Colonic mucosa (tissue), 4 donors: Measurements from ENCODE around the gene FARS2. TPM values are rescaled to one million over a fixed set of nuclear protein-coding genes. Genes with fewer than 3 reads are reported as not detected.
"Not testable (repeated sequence)": the region's sequence is repeated elsewhere in the genome, so short reads cannot be mapped to it uniquely, and the experiment has no call there.

Experiments
- DNase-seq: peaks from one replicate; pipeline ENCODE4 v3.0.0-alpha.2; 2020
- H3K27ac ChIP-seq: fragments of 200-600 bp; one replicate; pipeline ENCODE4 v1.8.0; 2021
- H3K27me3 ChIP-seq: fragments of 200-600 bp; one replicate; pipeline ENCODE4 v1.8.0; 2021
- H3K36me3 ChIP-seq: fragments of 200-600 bp; one replicate; pipeline ENCODE4 v1.8.0; 2021
- H3K4me1 ChIP-seq: fragments of 200-600 bp; one replicate; pipeline ENCODE4 v1.8.0; 2021; ENCODE audit warnings: mild to moderate bottlenecking
- H3K4me3 ChIP-seq: fragments of 200-600 bp; one replicate; pipeline ENCODE4 v1.8.0; 2021
- H3K9ac ChIP-seq, 2 donors: one replicate each; pipeline ENCODE4 v1.7.0; 2013; ENCODE audit warnings: control low read depth in 2 of 2, low read depth in 2 of 2, low read length in 2 of 2
- H3K9me3 ChIP-seq: fragments of 200-600 bp; one replicate; pipeline ENCODE4 v1.8.0; 2021
- intact Hi-C: fragments of 100-400 bp; cut with DNase I; formaldehyde crosslinking; loops from one replicate; pipeline ENCODE4 v1.14.1; 2022
- total RNA-seq, 2 donors: library from RNA; stranded (reverse); fragmentation: NEBNext Ultra II Directional in 1 of 2; extraction: Animal tissue kit (Norgen Biotek cat#: 25700) in 1 of 2; gene quantifications; one replicate each; pipeline ENCODE4 v1.2.1, GENCODE V29; 2021
- TF ChIP-seq, protein P1 (sequence below): fragments of 200-600 bp; IDR thresholded peaks from one replicate; pipeline ENCODE4 v1.8.0; 2022; ENCODE audit warnings: antibody characterized with exemption, mild to moderate bottlenecking
- donor health status: healthy.
- donor health status: DM: no; HTN: no; CAD: no.
- donor health status: DM: no; HTN: no; CAD: no.

The FARS2 gene
- total RNA-seq, 2 donors from 2014 or later = 14.7 to 23.0 TPM

DNA sequence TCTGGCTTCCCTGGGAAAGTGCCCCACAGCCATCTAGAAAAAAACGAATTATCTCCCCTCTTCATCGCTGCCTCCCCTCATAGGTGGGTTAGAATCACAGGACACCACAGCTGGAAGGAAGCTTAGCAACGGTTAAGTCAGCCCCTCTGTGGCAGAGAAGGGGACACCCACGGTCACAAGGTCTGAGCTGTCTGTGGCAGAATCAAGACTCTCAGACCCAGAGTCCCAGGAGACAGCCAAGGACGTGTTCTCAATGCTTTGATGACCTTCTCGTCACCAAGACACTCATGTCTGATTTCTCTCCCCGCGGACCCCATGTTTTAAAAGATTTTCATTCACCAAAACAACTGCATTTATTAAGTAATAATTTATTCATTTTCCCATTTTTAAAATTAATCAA lies 523.9 kb downstream of the FARS2 start:
- no peaks in the 10 kb centered on the region for H3K27me3 ChIP-seq
- no peak for DNase-seq

DNA sequence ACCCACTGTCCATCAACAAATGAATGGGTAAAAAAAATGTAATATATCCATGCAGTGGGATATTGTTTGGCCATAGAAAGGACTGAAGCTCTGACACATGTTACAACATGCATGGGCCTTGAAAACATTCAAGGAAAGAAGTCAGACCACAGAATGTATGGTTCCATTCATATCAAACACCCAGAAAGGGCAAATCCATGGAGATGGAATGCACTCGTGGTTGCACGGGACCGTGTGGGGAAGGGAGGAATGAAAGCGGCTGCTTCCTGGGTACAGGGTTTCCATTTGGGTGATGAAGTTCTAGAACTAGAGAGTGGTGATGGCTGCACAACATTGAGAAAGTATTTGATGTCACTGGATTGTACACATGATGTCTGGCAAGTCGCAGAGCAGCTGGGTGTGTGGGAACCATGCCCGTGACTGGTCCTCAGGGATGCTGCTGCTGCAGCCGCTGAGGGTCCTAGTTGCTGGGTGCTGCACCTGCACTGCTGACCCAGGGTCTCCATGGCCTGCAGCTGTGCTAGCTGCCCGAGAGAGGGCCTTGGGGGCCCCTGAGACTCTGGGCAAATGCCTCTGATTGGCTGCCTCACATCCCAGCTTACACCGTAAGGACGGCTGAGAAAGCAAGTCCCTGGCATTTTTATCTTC lies 525.1 kb downstream of the FARS2 start:
- no peak overlapping the region for H3K4me3 ChIP-seq
- no peak overlapping the region for H3K9ac ChIP-seq
- intact Hi-C loops = no loop called here
- H3K4me1 ChIP-seq = peaks cover 9% of the 10 kb centered on the region
- H3K27me3 ChIP-seq = no peaks in the 10 kb centered on the region
- H3K9me3 ChIP-seq = no peaks in the 10 kb centered on the region
- TF ChIP-seq, protein P1, sequence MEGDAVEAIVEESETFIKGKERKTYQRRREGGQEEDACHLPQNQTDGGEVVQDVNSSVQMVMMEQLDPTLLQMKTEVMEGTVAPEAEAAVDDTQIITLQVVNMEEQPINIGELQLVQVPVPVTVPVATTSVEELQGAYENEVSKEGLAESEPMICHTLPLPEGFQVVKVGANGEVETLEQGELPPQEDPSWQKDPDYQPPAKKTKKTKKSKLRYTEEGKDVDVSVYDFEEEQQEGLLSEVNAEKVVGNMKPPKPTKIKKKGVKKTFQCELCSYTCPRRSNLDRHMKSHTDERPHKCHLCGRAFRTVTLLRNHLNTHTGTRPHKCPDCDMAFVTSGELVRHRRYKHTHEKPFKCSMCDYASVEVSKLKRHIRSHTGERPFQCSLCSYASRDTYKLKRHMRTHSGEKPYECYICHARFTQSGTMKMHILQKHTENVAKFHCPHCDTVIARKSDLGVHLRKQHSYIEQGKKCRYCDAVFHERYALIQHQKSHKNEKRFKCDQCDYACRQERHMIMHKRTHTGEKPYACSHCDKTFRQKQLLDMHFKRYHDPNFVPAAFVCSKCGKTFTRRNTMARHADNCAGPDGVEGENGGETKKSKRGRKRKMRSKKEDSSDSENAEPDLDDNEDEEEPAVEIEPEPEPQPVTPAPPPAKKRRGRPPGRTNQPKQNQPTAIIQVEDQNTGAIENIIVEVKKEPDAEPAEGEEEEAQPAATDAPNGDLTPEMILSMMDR = no peak
- no peak overlapping the region for H3K27ac ChIP-seq
- no peaks in the 10 kb centered on the region for H3K36me3 ChIP-seq
- no peak for DNase-seq

More for the DNA sequence above, 523.9 kb downstream of the FARS2 start:
- H3K9me3 ChIP-seq = no peaks in the 10 kb centered on the region
- intact Hi-C loops = no loop called here
- TF ChIP-seq, protein P1 = no peak
- no peak overlapping the region for H3K9ac ChIP-seq
- peaks cover 9% of the 10 kb centered on the region for H3K4me1 ChIP-seq
- H3K4me3 ChIP-seq = no peak overlapping the region
- H3K36me3 ChIP-seq = no peaks in the 10 kb centered on the region
- H3K27ac ChIP-seq = no peak overlapping the region

DNA sequence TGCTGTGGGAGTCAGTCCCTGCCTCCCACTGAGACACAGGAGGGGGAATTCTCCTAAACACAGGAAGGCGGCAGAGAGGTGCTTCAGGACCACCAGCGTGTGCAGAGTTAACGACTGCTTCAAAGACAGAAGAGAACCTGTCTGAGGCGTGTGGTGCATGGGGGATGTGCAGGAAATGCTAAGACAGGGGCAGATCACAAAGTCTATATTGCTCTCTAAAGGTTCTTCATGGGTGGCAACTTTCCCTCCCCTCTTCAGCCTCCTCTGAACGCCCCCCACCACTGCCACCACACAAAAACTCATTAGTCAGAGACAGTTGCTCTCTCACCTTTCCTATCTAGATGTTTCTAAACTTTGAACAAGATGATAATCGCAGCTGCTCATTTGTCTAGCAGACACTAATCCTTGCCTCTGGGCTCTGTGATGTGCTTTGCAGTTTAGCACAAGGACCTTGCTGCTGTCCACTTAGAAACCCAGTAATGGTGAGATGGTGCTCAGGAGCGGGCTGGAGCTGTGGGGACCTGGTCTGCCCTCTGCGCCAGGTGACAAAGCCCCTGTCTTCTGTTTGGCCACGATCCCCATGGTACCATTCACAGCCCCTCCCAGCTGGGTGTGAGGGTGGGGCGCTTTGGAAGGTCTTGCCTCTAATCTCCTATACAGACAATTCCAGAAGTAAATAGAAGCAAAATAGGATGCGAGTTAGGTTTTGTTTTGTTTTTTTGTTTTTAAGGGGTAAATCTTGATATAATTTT lies 525.8 kb downstream of the FARS2 start:
- intact Hi-C loops = no loop called here
- Histone ChIP-seq H3K27ac (no peak overlapping the region), H3K36me3 (no peaks in the 10 kb centered on the region), H3K9ac (no peak overlapping the region), H3K4me3 (no peak overlapping the region), H3K27me3 (no peaks in the 10 kb centered on the region), H3K4me1 (peaks cover 9% of the 10 kb centered on the region), H3K9me3 (no peaks in the 10 kb centered on the region)
- TF ChIP-seq, protein P1 = no peak
- no peak for DNase-seq

DNA sequence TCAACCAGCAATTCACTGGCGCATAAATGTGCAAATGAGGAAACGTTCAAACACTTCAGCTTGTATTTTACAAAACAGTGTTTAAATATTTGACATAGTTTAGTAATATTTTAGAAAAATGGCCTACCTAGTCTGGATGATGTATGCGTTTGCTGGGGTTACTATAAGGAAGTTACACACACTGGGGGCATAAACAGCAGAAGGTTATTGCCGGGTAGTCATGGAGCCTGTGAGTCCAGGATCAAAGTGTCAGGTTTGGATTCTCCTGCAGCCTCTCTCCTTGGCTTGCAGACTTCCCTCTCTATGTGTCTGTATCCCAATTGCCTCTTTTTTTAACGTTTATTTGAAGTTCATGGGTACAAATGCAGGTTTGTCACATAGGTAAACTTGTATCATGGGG lies 528.1 kb downstream of the FARS2 start:
- H3K4me3 ChIP-seq, H3K4me1 ChIP-seq, H3K27me3 ChIP-seq, H3K27ac ChIP-seq, DNase-seq, H3K9ac ChIP-seq, H3K9me3 ChIP-seq, intact Hi-C loops, H3K36me3 ChIP-seq: not testable (repeated sequence)

DNA sequence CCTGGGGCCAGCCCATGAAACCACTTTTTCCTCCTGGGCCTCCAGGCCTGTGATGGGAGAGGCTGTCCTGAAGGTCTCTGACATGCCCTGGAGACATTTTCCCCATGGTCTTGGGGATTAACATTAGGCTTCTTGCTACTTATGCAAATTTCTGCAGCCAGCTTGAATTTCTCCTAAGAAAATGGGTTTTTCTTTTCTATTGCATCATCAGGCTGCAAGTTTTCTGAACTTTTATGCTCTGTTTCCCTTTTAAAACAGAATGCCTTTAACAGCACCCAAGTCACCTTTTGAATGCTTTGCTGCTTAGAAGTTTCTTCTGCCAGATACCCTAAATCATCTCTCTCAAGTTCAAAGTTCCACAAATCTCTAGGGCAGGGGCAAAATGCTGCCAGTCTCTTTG lies 535.2 kb downstream of the FARS2 start:
- H3K4me3 ChIP-seq, H3K27ac ChIP-seq, H3K27me3 ChIP-seq, H3K4me1 ChIP-seq, H3K36me3 ChIP-seq, H3K9ac ChIP-seq, intact Hi-C loops, H3K9me3 ChIP-seq, DNase-seq: not testable (repeated sequence)

DNA sequence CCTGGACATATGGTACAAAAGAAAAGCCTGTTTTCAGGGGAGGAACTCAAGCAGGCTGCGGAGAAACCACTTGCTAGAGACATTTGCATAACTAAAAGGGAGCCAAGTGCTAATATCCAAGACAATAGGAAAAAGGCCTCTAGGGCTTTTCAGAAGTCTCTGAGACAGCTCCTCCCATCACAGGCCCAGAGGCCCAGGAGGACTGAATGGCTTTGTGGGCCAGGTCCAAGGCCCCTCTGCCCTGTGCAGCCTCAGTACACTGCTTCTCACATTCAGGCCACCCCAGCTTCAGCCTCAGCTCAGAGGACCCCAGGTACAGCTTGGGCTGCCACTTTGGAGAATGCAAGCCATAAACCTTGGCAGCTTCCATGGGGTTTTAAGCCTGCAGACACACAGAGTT lies 545.1 kb downstream of the FARS2 start:
- H3K4me1 ChIP-seq, H3K36me3 ChIP-seq, H3K9me3 ChIP-seq, H3K9ac ChIP-seq, H3K27me3 ChIP-seq, H3K4me3 ChIP-seq, intact Hi-C loops, H3K27ac ChIP-seq, DNase-seq: not testable (repeated sequence)

DNA sequence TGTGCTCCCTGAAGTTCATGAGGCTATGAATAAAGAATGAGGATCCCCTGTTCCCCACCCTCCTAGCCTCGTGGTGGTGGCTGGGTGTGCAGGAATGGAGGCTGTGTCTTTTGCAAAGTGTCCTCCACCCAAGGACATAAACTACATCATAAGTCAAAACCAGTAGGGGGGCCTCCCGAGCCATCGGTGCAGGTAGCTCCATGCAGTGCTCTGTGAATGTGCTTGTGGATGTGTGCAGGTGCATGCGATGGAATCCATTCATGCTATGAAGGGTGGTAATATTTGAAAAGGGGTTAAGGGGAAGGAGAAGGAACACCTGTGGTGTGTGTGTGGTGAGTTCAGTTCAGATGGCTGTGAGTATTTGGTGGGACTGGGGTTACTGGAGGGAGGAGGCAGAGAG lies 548.1 kb downstream of the FARS2 start:
- no peaks in the 10 kb centered on the region for H3K27me3 ChIP-seq
- H3K27ac ChIP-seq = no peak overlapping the region
- no peaks in the 10 kb centered on the region for H3K9me3 ChIP-seq
- H3K4me3 ChIP-seq = no peak overlapping the region
- intact Hi-C loops = no loop called here
- no peak for DNase-seq
- TF ChIP-seq, protein P1 = no peak
- no peak overlapping the region for H3K9ac ChIP-seq
- no peaks in the 10 kb centered on the region for H3K4me1 ChIP-seq
- H3K36me3 ChIP-seq = no peaks in the 10 kb centered on the region
